ENCODE results near the gene DMKN. TPM values are rescaled to one million over a fixed set of nuclear protein-coding genes. Genes with fewer than 3 reads are reported as not detected.

The DMKN gene
- total and polyA plus RNA-seq, 4 donors = 1.4 to 9.4 (median 2.4) TPM

DNA sequence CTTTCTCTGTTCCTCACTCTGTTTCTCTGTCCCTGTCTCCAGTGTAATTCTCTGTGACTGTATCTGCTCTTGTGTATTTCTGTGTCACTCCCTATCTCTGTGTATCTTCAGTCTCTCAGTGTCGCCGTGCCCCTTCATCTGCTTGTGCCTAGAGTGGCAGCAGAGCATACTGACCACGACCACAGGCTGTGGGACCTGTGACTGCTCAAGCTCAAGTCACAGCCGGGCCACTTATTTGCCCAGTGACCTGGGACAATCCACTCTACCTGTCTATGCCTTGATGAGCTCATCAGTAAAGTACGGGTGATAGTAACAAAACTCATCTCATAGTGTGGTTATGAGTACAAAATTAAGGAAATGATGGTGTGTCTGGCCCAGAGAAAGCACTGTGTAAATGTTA, 40.6 kb upstream of the DMKN start:
- TF ChIP-seq FOXA1 (IDR thresholded peaks at IDR 0.05) (no peak), RAD21 (IDR thresholded peaks at IDR 0.05) (no peak), SP1 (IDR thresholded peaks at IDR 0.05) (no peak), YY1 (IDR thresholded peaks at IDR 0.05) (no peak), EGR1 (IDR thresholded peaks at IDR 0.05; ENCODE audit: low read depth in 2 of 2) (no peak), TAF1 (conservative IDR thresholded peaks at IDR 0.05) (no peak), REST (IDR thresholded peaks at IDR 0.05) (no peak), NR2F2 (IDR thresholded peaks at IDR 0.05) (no peak), JUND (IDR thresholded peaks at IDR 0.05) (no peak)
- TF ChIP-seq, protein P1, sequence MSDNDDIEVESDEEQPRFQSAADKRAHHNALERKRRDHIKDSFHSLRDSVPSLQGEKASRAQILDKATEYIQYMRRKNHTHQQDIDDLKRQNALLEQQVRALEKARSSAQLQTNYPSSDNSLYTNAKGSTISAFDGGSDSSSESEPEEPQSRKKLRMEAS (IDR thresholded peaks at IDR 0.05) = no peak
- no peak overlapping the region for H3K4me3 ChIP-seq (ENCODE audit: low read depth in 1 of 3, low read length in 3 of 3)
- WGBS = 73% methylated on average over 5 of the region's 5 CpGs
- H3K27ac ChIP-seq (ENCODE audit: low read depth in 1 of 2, low read length in 2 of 2) = no peak overlapping the region
- H3K9ac ChIP-seq (ENCODE audit: low read depth in 1 of 2, low read length in 2 of 2) = no peak overlapping the region
- peaks cover 0 to 4% (median 3%) of the 10 kb centered on the region in 4 donors for H3K27me3 ChIP-seq (ENCODE audit: control insufficient read depth in 4 of 4, insufficient read depth in 4 of 4, low read length in 3 of 4)
- H3K4me1 ChIP-seq (ENCODE audit: control insufficient read depth in 4 of 4, insufficient read depth in 4 of 4, low read length in 3 of 4) = peaks cover 0 to 7% (median 4%) of the 10 kb centered on the region in 4 donors
- no peaks in the 10 kb centered on the region for H3K9me3 ChIP-seq (ENCODE audit: control insufficient read depth in 4 of 4, low read length in 3 of 4)
- no peaks in the 10 kb centered on the region for H3K36me3 ChIP-seq (ENCODE audit: control insufficient read depth in 4 of 4, insufficient read depth in 3 of 4, low read depth in 1 of 4, low read length in 3 of 4)
- DNase-seq (ENCODE audit: low spot score) = no peak

- Histone ChIP-seq H3K9me3 (ENCODE audit: control insufficient read depth in 4 of 4, low read length in 3 of 4) (no peaks in the 10 kb centered on the region), H3K27ac (ENCODE audit: low read depth in 1 of 2, low read length in 2 of 2) (no peak overlapping the region), H3K4me1 (ENCODE audit: control insufficient read depth in 4 of 4, insufficient read depth in 4 of 4, low read length in 3 of 4) (peaks cover 0 to 7% (median 4%) of the 10 kb centered on the region in 4 donors), H3K36me3 (ENCODE audit: control insufficient read depth in 4 of 4, insufficient read depth in 3 of 4, low read depth in 1 of 4, low read length in 3 of 4) (no peaks in the 10 kb centered on the region), H3K4me3 (ENCODE audit: low read depth in 1 of 3, low read length in 3 of 3) (no peak overlapping the region), H3K9ac (ENCODE audit: low read depth in 1 of 2, low read length in 2 of 2) (no peak overlapping the region), H3K27me3 (ENCODE audit: control insufficient read depth in 4 of 4, insufficient read depth in 4 of 4, low read length in 3 of 4) (peaks cover 0 to 2% (median 0%) of the 10 kb centered on the region in 4 donors)
- no peak for TF ChIP-seq JUND (IDR thresholded peaks at IDR 0.05)
- TF ChIP-seq YY1 (IDR thresholded peaks at IDR 0.05) = no peak
- no peak for TF ChIP-seq SP1 (IDR thresholded peaks at IDR 0.05)
- no peak for TF ChIP-seq NR2F2 (IDR thresholded peaks at IDR 0.05)
- no peak for TF ChIP-seq ZBTB33 (IDR thresholded peaks at IDR 0.05)
- no peak for TF ChIP-seq TAF1 (conservative IDR thresholded peaks at IDR 0.05)
- TF ChIP-seq, protein P1 (IDR thresholded peaks at IDR 0.05) = no peak
- no peak for TF ChIP-seq HNF4A (conservative IDR thresholded peaks at IDR 0.05)
- 76% methylated on average over 14 of the region's 14 CpGs for WGBS
- DNase-seq (ENCODE audit: low spot score) = no peak
Observed at GRCh38 chr19:35553385-35554000, 40.0 kb upstream of the DMKN start.
